Breast epithelium (tissue), 4 donors: ENCODE measurements around the gene SERPINB3. TPM values are rescaled to one million over a fixed set of nuclear protein-coding genes. Genes with fewer than 3 reads are reported as not detected.

ENCODE experiments used
- DNase-seq, 2 donors: peaks; one replicate each; pipeline ENCODE4 v3.0.0-alpha.2; 2019; ENCODE audit warnings: low spot score in 2 of 2
- H3K27ac ChIP-seq, 2 donors: fragments of 200-600 bp; sonication (generic) in 1 of 2; one replicate each; pipeline ENCODE4 v1.5.1; 2016 to 2019; ENCODE audit warnings: mild to moderate bottlenecking in 1 of 2
- H3K27me3 ChIP-seq, 2 donors: fragments of 200-600 bp; sonication (generic) in 1 of 2; one replicate each; pipeline versions ENCODE4 v1.5.1 to v1.6.0; 2017 to 2019; ENCODE audit warnings: control low read depth in 1 of 2, mild to moderate bottlenecking in 1 of 2
- H3K36me3 ChIP-seq: fragments of 200-600 bp; one replicate; pipeline ENCODE4 v1.5.1; 2019
- H3K4me1 ChIP-seq, 2 donors: fragments of 200-600 bp; sonication (generic); one replicate each; pipeline ENCODE4 v1.5.1; 2016 to 2019; ENCODE audit warnings: control low read depth in 1 of 2
- H3K4me3 ChIP-seq, 3 donors: fragments of 200-600 bp; sonication (generic); 1 replicate in 2 of 3; 2 replicates in 1 of 3; pipeline ENCODE4 v1.5.1; 2016 to 2019; ENCODE audit warnings: mild to moderate bottlenecking in 3 of 3, moderate library complexity in 2 of 3
- H3K9me3 ChIP-seq, 2 donors: fragments of 200-600 bp; sonication (generic) in 1 of 2; one replicate each; pipeline ENCODE4 v1.5.1; 2016 to 2019; ENCODE audit warnings: control low read depth in 1 of 2
- POLR2A ChIP-seq: fragments of 450-650 bp; IDR thresholded peaks from one replicate; pipeline ENCODE4 v1.6.1; 2016; ENCODE audit warnings: antibody characterized with exemption, mild to moderate bottlenecking, moderate library complexity
- POLR2AphosphoS5 ChIP-seq, 3 donors: sonication (generic); formaldehyde crosslinking; IDR thresholded peaks; one replicate each; pipeline ENCODE4 v1.6.1; 2017; ENCODE audit warnings: antibody characterized with exemption in 3 of 3
- intact Hi-C: fragments of 100-400 bp; cut with DNase I; formaldehyde crosslinking; loops from one replicate; pipeline ENCODE4 v1.15.1; 2023; ENCODE audit warnings: low total_unique reads
- total RNA-seq, 3 donors: library from RNA; depleted of rRNA; stranded (reverse); fragments of >200 nt; gene quantifications; one replicate each; pipeline ENCODE4 v1.1.0, GENCODE V29; 2016
- TF ChIP-seq, protein P1 (sequence below), 3 donors: fragments of 450-650 bp; IDR thresholded peaks; one replicate each; pipeline ENCODE4 v1.5.1; 2016 to 2017; ENCODE audit warnings: antibody characterized with exemption in 3 of 3, mild to moderate bottlenecking in 3 of 3, moderate library complexity in 3 of 3

The SERPINB3 gene
- total RNA-seq, 3 donors from 2014 or later = not detected

- no peaks in the 10 kb centered on the region for H3K4me1 ChIP-seq
- no peak overlapping the region for H3K27ac ChIP-seq
- no peak for DNase-seq
- intact Hi-C loops = no loop called here
- H3K9me3 ChIP-seq = no peaks in the 10 kb centered on the region
- no peaks in the 10 kb centered on the region for H3K27me3 ChIP-seq
- H3K36me3 ChIP-seq = no peaks in the 10 kb centered on the region
- TF ChIP-seq, protein P1, sequence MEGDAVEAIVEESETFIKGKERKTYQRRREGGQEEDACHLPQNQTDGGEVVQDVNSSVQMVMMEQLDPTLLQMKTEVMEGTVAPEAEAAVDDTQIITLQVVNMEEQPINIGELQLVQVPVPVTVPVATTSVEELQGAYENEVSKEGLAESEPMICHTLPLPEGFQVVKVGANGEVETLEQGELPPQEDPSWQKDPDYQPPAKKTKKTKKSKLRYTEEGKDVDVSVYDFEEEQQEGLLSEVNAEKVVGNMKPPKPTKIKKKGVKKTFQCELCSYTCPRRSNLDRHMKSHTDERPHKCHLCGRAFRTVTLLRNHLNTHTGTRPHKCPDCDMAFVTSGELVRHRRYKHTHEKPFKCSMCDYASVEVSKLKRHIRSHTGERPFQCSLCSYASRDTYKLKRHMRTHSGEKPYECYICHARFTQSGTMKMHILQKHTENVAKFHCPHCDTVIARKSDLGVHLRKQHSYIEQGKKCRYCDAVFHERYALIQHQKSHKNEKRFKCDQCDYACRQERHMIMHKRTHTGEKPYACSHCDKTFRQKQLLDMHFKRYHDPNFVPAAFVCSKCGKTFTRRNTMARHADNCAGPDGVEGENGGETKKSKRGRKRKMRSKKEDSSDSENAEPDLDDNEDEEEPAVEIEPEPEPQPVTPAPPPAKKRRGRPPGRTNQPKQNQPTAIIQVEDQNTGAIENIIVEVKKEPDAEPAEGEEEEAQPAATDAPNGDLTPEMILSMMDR (IDR thresholded peaks at IDR 0.05) = no peak
- TF ChIP-seq POLR2AphosphoS5 (IDR thresholded peaks at IDR 0.05) (no peak), POLR2A (no peak)
- no peak overlapping the region for H3K4me3 ChIP-seq
Measured at GRCh38 chr18:63613420-63613819, 48.3 kb downstream of the SERPINB3 start.

DNA sequence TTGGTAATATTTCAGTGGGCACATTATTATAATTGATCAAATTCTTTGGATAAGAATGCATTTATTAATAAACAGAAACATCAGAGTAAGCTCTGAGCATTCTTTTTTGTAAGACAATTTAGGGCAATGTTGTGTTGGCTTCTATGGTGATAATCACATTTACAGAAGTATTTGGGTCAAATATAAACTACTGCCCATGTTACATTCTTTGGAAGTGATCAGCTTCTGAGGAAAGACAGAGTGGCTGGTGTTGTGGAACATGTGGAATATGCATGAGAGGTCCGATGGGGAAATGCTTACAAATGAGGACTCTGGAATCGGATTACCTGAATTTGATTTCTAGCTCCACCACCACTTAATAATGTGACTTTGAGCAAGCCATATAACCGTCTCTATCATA, 55.2 kb downstream of the SERPINB3 start:
- Histone ChIP-seq H3K36me3 (no peaks in the 10 kb centered on the region), H3K4me1 (no peaks in the 10 kb centered on the region), H3K27ac (no peak overlapping the region), H3K27me3 (no peaks in the 10 kb centered on the region), H3K4me3 (no peak overlapping the region), H3K9me3 (no peaks in the 10 kb centered on the region)
- no peak for DNase-seq
- intact Hi-C loops = no loop called here
- TF ChIP-seq POLR2AphosphoS5 (IDR thresholded peaks at IDR 0.05) (no peak), POLR2A (no peak)
- TF ChIP-seq, protein P1 (IDR thresholded peaks at IDR 0.05) = no peak

Other genes with a start within 250 kb of the SERPINB3 start
- 10 to 100 TPM; 34.1 to 61.5 (median 35.7) TPM for gene VPS4B, start 239.4 kb downstream of the SERPINB3 start, total RNA-seq
- gene SERPINB5, start 184.9 kb downstream of the SERPINB3 start, total RNA-seq = 10 to 100 TPM in 2 of 3 donors, not detected in 1; 12.6 to 17.4 TPM
- gene SERPINB12, start 119.5 kb downstream of the SERPINB3 start, total RNA-seq = not detected
- not detected for gene SERPINB13, start 74.5 kb downstream of the SERPINB3 start, total RNA-seq
- under 1 TPM in 1 of 3 donors, not detected in 2; 0.66 TPM for gene SERPINB4, start 17.6 kb downstream of the SERPINB3 start, total RNA-seq
- gene SERPINB11, start 41.1 kb upstream of the SERPINB3 start, total RNA-seq = not detected
- gene SERPINB7, start 113.5 kb upstream of the SERPINB3 start, total RNA-seq = not detected
- gene SERPINB2, start 225.8 kb upstream of the SERPINB3 start, total RNA-seq = 10 to 100 TPM in 1 of 3 donors, under 1 TPM in 1, not detected in 1; 0.32 to 16.2 TPM
- under 1 TPM in 1 of 3 donors, not detected in 2; 0.15 TPM for gene SERPINB10, start 246.1 kb upstream of the SERPINB3 start, total RNA-seq